GM23338 (cell line): ENCODE results near the gene ARID1B.

Experiments
- CREB1 ChIP-seq: fragments of 250-450 bp; sonication (Bioruptor Pico); IDR thresholded peaks from 2 replicates; pipeline ENCODE4 v1.5.0; 2020; ENCODE audit warnings: low read depth, mild to moderate bottlenecking, moderate library complexity
- EZH2 ChIP-seq: fragments of 200-600 bp; sonication (generic); IDR thresholded peaks from one replicate; pipeline ENCODE4 v1.8.0; 2017; ENCODE audit warnings: antibody characterized with exemption, mild to moderate bottlenecking, low read depth; ENCODE audit not compliant: unreplicated experiment
- EZH2phosphoT487 ChIP-seq: fragments of 200-600 bp; sonication (generic); IDR thresholded peaks from one replicate; pipeline ENCODE4 v1.8.1; 2018; ENCODE audit warnings: antibody characterized with exemption; ENCODE audit not compliant: unreplicated experiment
- JUNB ChIP-seq: IDR thresholded peaks from one replicate; pipeline ENCODE4 v1.6.1; 2016; ENCODE audit warnings: antibody characterized with exemption; ENCODE audit not compliant: unreplicated experiment
- NANOG ChIP-seq: IDR thresholded peaks from 2 replicates; pipeline ENCODE4 v1.6.1; 2016; ENCODE audit warnings: antibody characterized with exemption, borderline replicate concordance
- POLR2AphosphoS5 ChIP-seq: IDR thresholded peaks from 2 replicates; pipeline ENCODE4 v1.6.1; 2016; ENCODE audit warnings: antibody characterized with exemption, low read depth
- ZNF114 ChIP-seq: fragments of 250-450 bp; sonication (Bioruptor Pico); IDR thresholded peaks from 2 replicates; pipeline ENCODE4 v1.5.0; 2020; ENCODE audit warnings: mild to moderate bottlenecking, moderate library complexity
- TF ChIP-seq, protein P1 (sequence below), 2 experiments: fragments of 200-600 bp in 1 of 2; sonication (generic) in 1 of 2; conservative IDR thresholded peaks; 2 replicates each; pipeline versions ENCODE4 v1.5.1 to v1.6.1; 2016 to 2017; ENCODE audit warnings: antibody characterized with exemption in 2 of 2, low read depth in 2 of 2, mild to moderate bottlenecking in 2 of 2, moderate library complexity in 1 of 2
- TF ChIP-seq, protein P2 (sequence below): IDR thresholded peaks from one replicate; pipeline ENCODE4 v1.6.1; 2018; ENCODE audit warnings: antibody characterized with exemption; ENCODE audit not compliant: unreplicated experiment

- TF ChIP-seq, protein P1, sequence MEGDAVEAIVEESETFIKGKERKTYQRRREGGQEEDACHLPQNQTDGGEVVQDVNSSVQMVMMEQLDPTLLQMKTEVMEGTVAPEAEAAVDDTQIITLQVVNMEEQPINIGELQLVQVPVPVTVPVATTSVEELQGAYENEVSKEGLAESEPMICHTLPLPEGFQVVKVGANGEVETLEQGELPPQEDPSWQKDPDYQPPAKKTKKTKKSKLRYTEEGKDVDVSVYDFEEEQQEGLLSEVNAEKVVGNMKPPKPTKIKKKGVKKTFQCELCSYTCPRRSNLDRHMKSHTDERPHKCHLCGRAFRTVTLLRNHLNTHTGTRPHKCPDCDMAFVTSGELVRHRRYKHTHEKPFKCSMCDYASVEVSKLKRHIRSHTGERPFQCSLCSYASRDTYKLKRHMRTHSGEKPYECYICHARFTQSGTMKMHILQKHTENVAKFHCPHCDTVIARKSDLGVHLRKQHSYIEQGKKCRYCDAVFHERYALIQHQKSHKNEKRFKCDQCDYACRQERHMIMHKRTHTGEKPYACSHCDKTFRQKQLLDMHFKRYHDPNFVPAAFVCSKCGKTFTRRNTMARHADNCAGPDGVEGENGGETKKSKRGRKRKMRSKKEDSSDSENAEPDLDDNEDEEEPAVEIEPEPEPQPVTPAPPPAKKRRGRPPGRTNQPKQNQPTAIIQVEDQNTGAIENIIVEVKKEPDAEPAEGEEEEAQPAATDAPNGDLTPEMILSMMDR (conservative IDR thresholded peaks at IDR 0.05; ENCODE audit: low read depth in 2 of 2): no peak
- TF ChIP-seq, protein P2, sequence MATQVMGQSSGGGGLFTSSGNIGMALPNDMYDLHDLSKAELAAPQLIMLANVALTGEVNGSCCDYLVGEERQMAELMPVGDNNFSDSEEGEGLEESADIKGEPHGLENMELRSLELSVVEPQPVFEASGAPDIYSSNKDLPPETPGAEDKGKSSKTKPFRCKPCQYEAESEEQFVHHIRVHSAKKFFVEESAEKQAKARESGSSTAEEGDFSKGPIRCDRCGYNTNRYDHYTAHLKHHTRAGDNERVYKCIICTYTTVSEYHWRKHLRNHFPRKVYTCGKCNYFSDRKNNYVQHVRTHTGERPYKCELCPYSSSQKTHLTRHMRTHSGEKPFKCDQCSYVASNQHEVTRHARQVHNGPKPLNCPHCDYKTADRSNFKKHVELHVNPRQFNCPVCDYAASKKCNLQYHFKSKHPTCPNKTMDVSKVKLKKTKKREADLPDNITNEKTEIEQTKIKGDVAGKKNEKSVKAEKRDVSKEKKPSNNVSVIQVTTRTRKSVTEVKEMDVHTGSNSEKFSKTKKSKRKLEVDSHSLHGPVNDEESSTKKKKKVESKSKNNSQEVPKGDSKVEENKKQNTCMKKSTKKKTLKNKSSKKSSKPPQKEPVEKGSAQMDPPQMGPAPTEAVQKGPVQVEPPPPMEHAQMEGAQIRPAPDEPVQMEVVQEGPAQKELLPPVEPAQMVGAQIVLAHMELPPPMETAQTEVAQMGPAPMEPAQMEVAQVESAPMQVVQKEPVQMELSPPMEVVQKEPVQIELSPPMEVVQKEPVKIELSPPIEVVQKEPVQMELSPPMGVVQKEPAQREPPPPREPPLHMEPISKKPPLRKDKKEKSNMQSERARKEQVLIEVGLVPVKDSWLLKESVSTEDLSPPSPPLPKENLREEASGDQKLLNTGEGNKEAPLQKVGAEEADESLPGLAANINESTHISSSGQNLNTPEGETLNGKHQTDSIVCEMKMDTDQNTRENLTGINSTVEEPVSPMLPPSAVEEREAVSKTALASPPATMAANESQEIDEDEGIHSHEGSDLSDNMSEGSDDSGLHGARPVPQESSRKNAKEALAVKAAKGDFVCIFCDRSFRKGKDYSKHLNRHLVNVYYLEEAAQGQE: no peak
- TF ChIP-seq POLR2AphosphoS5 (no peak), EZH2phosphoT487 (no peak), NANOG (no peak), EZH2 (no peak), CREB1 (CRISPR knock-in tag) (no peak), ZNF114 (CRISPR knock-in tag) (no peak), JUNB (no peak)
Observed at GRCh38 chr6:157238346-157238745, 461.2 kb downstream of the ARID1B start.
